ENCODE measurements around the gene CMTM8. TPM values are rescaled to one million over a fixed set of nuclear protein-coding genes. Genes with fewer than 3 reads are reported as not detected.

Gene CMTM8
- total and polyA plus RNA-seq, 12 donors = 2.1 to 8.4 (median 3.5) TPM

- H3K4me3 ChIP-seq = no peak overlapping the region
- H3K27me3 ChIP-seq = no peaks in the 10 kb centered on the region
- H3K27ac ChIP-seq = no peak overlapping the region
- 74 to 77% methylated on average over 2 of the region's 2 CpGs for WGBS, 2 donors
- intact Hi-C loops (cut with DNase I) = no loop called here
- DNase-seq = no peak
- peaks cover 0 to 32% (median 14%) of the 10 kb centered on the region in 9 donors for H3K4me1 ChIP-seq
- ATAC-seq = no peak
- H3K9me3 ChIP-seq = no peaks in the 10 kb centered on the region
- H3K36me3 ChIP-seq = no peaks in the 10 kb centered on the region
- no peak for TF ChIP-seq CTCF (IDR thresholded peaks at IDR 0.05)
Measured at GRCh38 chr3:32316319-32316718, 77.8 kb downstream of the CMTM8 start.

- DNase-seq (no peak), ATAC-seq (no peak)
- no peak overlapping the region for H3K27ac ChIP-seq
- H3K36me3 ChIP-seq = no peaks in the 10 kb centered on the region
- WGBS, 2 donors = 45 to 57% methylated on average over 2 of the region's 2 CpGs
- H3K4me3 ChIP-seq = no peak overlapping the region
- intact Hi-C loops (cut with DNase I) = no loop called here
- peaks cover 0 to 32% (median 15%) of the 10 kb centered on the region in 9 donors for H3K4me1 ChIP-seq
- TF ChIP-seq CTCF (IDR thresholded peaks at IDR 0.05) = no peak
- no peaks in the 10 kb centered on the region for H3K27me3 ChIP-seq
- H3K9me3 ChIP-seq = no peaks in the 10 kb centered on the region
Measured at GRCh38 chr3:32316976-32317375, 78.5 kb downstream of the CMTM8 start.

- H3K27me3 ChIP-seq = no peaks in the 10 kb centered on the region
- H3K4me1 ChIP-seq = peaks cover 0 to 35% (median 15%) of the 10 kb centered on the region in 9 donors
- no peaks in the 10 kb centered on the region for H3K9me3 ChIP-seq
- DNase-seq (no peak), ATAC-seq (no peak)
- no peaks in the 10 kb centered on the region for H3K36me3 ChIP-seq
- no peak overlapping the region for H3K27ac ChIP-seq
- H3K4me3 ChIP-seq = no peak overlapping the region
- intact Hi-C loops (cut with DNase I) = no loop called here
- TF ChIP-seq CTCF (IDR thresholded peaks at IDR 0.05) = no peak
- 94 to 98% methylated on average over 2 of the region's 2 CpGs for WGBS, 2 donors
Measured at GRCh38 chr3:32319607-32320006, 81.1 kb downstream of the CMTM8 start.

GRCh38 chr3:32320080-32320479 lies 81.6 kb downstream of the CMTM8 start:
- Histone ChIP-seq H3K9me3 (no peaks in the 10 kb centered on the region), H3K4me1 (peaks cover 0 to 35% (median 15%) of the 10 kb centered on the region in 9 donors), H3K36me3 (no peaks in the 10 kb centered on the region), H3K4me3 (no peak overlapping the region), H3K27ac (no peak overlapping the region), H3K27me3 (no peaks in the 10 kb centered on the region)
- TF ChIP-seq CTCF (IDR thresholded peaks at IDR 0.05) = no peak
- intact Hi-C loops (cut with DNase I) = no loop called here
- WGBS, 2 donors = 88 to 91% methylated on average over 6 of the region's 6 CpGs
- no peak for ATAC-seq
- no peak for DNase-seq

Measured in heart right ventricle (tissue), 16 donors.